Measurements from ENCODE around the gene FAM107B. TPM values are rescaled to one million over a fixed set of nuclear protein-coding genes. Genes with fewer than 3 reads are reported as not detected.

The FAM107B gene
- total and polyA plus RNA-seq, 2 donors (not counting 3 experiments of a cell fraction or from before 2014, with no cell fraction given) = 39.2 to 176 TPM

- H3K27ac ChIP-seq (ENCODE audit: insufficient read depth, low read depth, low read length) = no peak overlapping the region
- no TSS peak for BruUV-seq (replicated peaks)
- DNase-seq (ENCODE audit: low read depth, low spot score) (no peak), FAIRE-seq (no peak)
- no peak overlapping the region for H3K4me2 ChIP-seq (ENCODE audit: insufficient read depth, low read length)
- ChIA-PET POLR2A (no interaction called here), CTCF (interaction anchor here (0.7 to 3.5 kb wide), 7 partner anchors 8 to 277 kb away, joined by 3 to 18 read pairs (median 3); no protein-coding TSS in a partner anchor)
- H3K27me3 ChIP-seq (ENCODE audit: control insufficient read depth in 2 of 2, insufficient read depth in 2 of 2, low read length in 2 of 2) = no peaks in the 10 kb centered on the region
- peaks cover 15% of the 10 kb centered on the region for H4K20me1 ChIP-seq (replicated peaks; ENCODE audit: control insufficient read depth, extremely low read depth, insufficient read depth, low read length)
- H2AFZ ChIP-seq (ENCODE audit: low read depth, low read length) = no peak overlapping the region
- no peaks in the 10 kb centered on the region for H3K9me1 ChIP-seq (replicated peaks; ENCODE audit: control insufficient read depth, extremely low read depth, insufficient read depth, low read length)
- no peaks in the 10 kb centered on the region for H3K9me3 ChIP-seq (replicated peaks; ENCODE audit: control insufficient read depth, insufficient read depth, low read length)
- H3K4me1 ChIP-seq (ENCODE audit: control insufficient read depth, extremely low read depth, insufficient read depth, low read length) = peaks cover 30% of the 10 kb centered on the region
- TF ChIP-seq GATA2 (IDR thresholded peaks at IDR 0.05; ENCODE audit: insufficient read depth, insufficient read length, low read depth, low read length) = no peak
- peak; percentile 20 to 22 for TF ChIP-seq CTCF (IDR thresholded peaks at IDR 0.05; ENCODE audit: extremely low read depth in 1 of 2, insufficient read depth in 1 of 2, low read depth in 1 of 2, low read length in 2 of 2)
- intact Hi-C loops (cut with micrococcal nuclease) (loop anchor here (2.0 to 5.0 kb wide), 2 partner anchors 31 to 51 kb away; no protein-coding TSS in a partner anchor), dilution Hi-C loops (cut with MboI; ENCODE audit: extremely low pct_ligation_motif_present, low sequenced_read_pairs) (no loop called here)
- no peak overlapping the region for H3K4me3 ChIP-seq (replicated peaks in 1 of 3; ENCODE audit: insufficient read depth in 1 of 3, low read depth in 1 of 3, low read length in 3 of 3)
- no peak overlapping the region for H3K9ac ChIP-seq (replicated peaks; ENCODE audit: extremely low read depth, insufficient read depth, low read length)
- H3K36me3 ChIP-seq (ENCODE audit: control insufficient read depth in 2 of 2, extremely low read depth in 1 of 2, insufficient read depth in 2 of 2, low read length in 2 of 2) = peaks cover 0 to 14% of the 10 kb centered on the region in 2 experiments
- peaks cover 92% of the 10 kb centered on the region for H3K79me2 ChIP-seq (ENCODE audit: control insufficient read depth, insufficient read depth, low read length)
Observed at GRCh38 chr10:14547816-14548215, 226.9 kb downstream of the FAM107B start.

GRCh38 chr10:14545827-14546226 is 228.9 kb downstream of the FAM107B start:
- ChIA-PET POLR2A (interaction anchor here (0.6 kb wide), 1 partner anchor 236 kb away, joined by 15 read pairs; no protein-coding TSS in a partner anchor), CTCF (interaction anchor here (0.7 to 3.3 kb wide), 12 partner anchors 9 to 390 kb away, joined by 3 to 18 read pairs (median 4); partner anchors contain the start of genes CDNF, HSPA14 and MSANTD7)
- Histone ChIP-seq H3K9me3 (replicated peaks; ENCODE audit: control insufficient read depth, insufficient read depth, low read length) (no peaks in the 10 kb centered on the region), H3K79me2 (ENCODE audit: control insufficient read depth, insufficient read depth, low read length) (peaks cover 95% of the 10 kb centered on the region), H3K27me3 (ENCODE audit: control insufficient read depth in 2 of 2, insufficient read depth in 2 of 2, low read length in 2 of 2) (no peaks in the 10 kb centered on the region), H3K9me1 (replicated peaks; ENCODE audit: control insufficient read depth, extremely low read depth, insufficient read depth, low read length) (no peaks in the 10 kb centered on the region), H3K4me1 (ENCODE audit: control insufficient read depth, extremely low read depth, insufficient read depth, low read length) (peaks cover 30% of the 10 kb centered on the region), H3K36me3 (ENCODE audit: control insufficient read depth in 2 of 2, extremely low read depth in 1 of 2, insufficient read depth in 2 of 2, low read length in 2 of 2) (peaks cover 12 to 21% of the 10 kb centered on the region in 2 experiments), H3K4me3 (replicated peaks in 1 of 3; ENCODE audit: insufficient read depth in 1 of 3, low read depth in 1 of 3, low read length in 3 of 3) (no peak overlapping the region), H3K4me2 (ENCODE audit: insufficient read depth, low read length) (peak overlapping the region; percentile 31), H4K20me1 (replicated peaks; ENCODE audit: control insufficient read depth, extremely low read depth, insufficient read depth, low read length) (peaks cover 18% of the 10 kb centered on the region), H3K27ac (ENCODE audit: insufficient read depth, low read depth, low read length) (peak overlapping the region; percentile 38), H3K9ac (replicated peaks; ENCODE audit: extremely low read depth, insufficient read depth, low read length) (peak overlapping the region; percentile 5), H2AFZ (ENCODE audit: low read depth, low read length) (no peak overlapping the region)
- BruUV-seq (replicated peaks) = no TSS peak
- intact Hi-C loops (cut with micrococcal nuclease) = loop anchor here (2.0 to 5.0 kb wide), 2 partner anchors 33 to 49 kb away; no protein-coding TSS in a partner anchor
- TF ChIP-seq MYC (IDR thresholded peaks at IDR 0.05; ENCODE audit: low read depth, low read length) = no peak
- TF ChIP-seq EZH2 (IDR thresholded peaks at IDR 0.05; ENCODE audit: borderline replicate concordance, low read depth, low read length, severe bottlenecking) = no peak
- TF ChIP-seq POLR2AphosphoS5 (IDR thresholded peaks at IDR 0.05; ENCODE audit: insufficient read depth, low read depth, low read length) = peak; percentile 68
- peak; percentile 85 for TF ChIP-seq GATA2 (IDR thresholded peaks at IDR 0.05; ENCODE audit: insufficient read depth, insufficient read length, low read depth, low read length)
- peak; percentile 73 for TF ChIP-seq FOS (IDR thresholded peaks at IDR 0.05; ENCODE audit: borderline replicate concordance, insufficient read depth, low read length)
- peak; percentile 76 for FAIRE-seq
- dilution Hi-C loops (cut with MboI; ENCODE audit: extremely low pct_ligation_motif_present, low sequenced_read_pairs) = no loop called here
- peak; percentile 71 for DNase-seq (ENCODE audit: low read depth, low spot score)

Measured in endothelial cell of umbilical vein (primary cell).